HepG2 (cell line): ENCODE data around the gene HOXC5. TPM values are rescaled to one million over a fixed set of nuclear protein-coding genes. Genes with fewer than 3 reads are reported as not detected.
A peak's percentile ranks its signal among the peaks of the same experiment; 100 is the strongest.

Source experiments
- ATAC-seq: fragments of 200-7000 bp; cut with Tn5 transposase; 3 replicates; pipeline ENCODE4 v1.9.1; 2020; ENCODE audit warnings: mild to moderate bottlenecking, moderate library complexity
- BruUV-seq: library from RNA; stranded (reverse); fragments of 400-500 nt; replicated peaks from 2 replicates; lab custom pipeline; 2021; lab: Mats Ljungman, UMichigan
- CTCF ChIA-PET: fragments of 300-600 bp; formaldehyde crosslinking; extraction: SDS; loops from one replicate; lab custom pipeline; 2021; ENCODE audit warnings: low total read pairs, inconsistent platforms, low intra/inter-chr PET ratio; lab: Yijun Ruan, JAX
- POLR2A ChIA-PET: fragments of 350-600 bp; sonication (Branson Sonifier 250); formaldehyde crosslinking; loops from one replicate; lab custom pipeline; 2020; ENCODE audit warnings: antibody characterized with exemption, inconsistent platforms; lab: Yijun Ruan, JAX
- DNase-seq: peaks from one replicate; pipeline ENCODE4 v3.0.0-alpha.2; 2015; ENCODE audit warnings: low spot score
- FAIRE-seq: peaks from 3 replicates; lab custom pipeline; 2011; peaks lifted over from hg19 to GRCh38; lab: Jason Lieb, UNC
- H2AFZ ChIP-seq: one replicate; pipeline ENCODE4 v1.6.1; 2011; ENCODE audit warnings: low read length, inconsistent platforms
- H3K27ac ChIP-seq: fragments of 300-600 bp; 3 replicates; pipeline ENCODE4 v1.8.0; 2011; ENCODE audit warnings: mixed run types, mild to moderate bottlenecking, mixed read lengths, low read length, inconsistent platforms; ENCODE audit not compliant: insufficient read depth; ENCODE audit errors: extremely low read length
- H3K27me3 ChIP-seq, 2 experiments: fragments of 200-600 bp in 1 of 2; 2 replicates in 1 of 2; 3 replicates in 1 of 2; pipeline versions ENCODE4 v1.6.0 to v1.8.0; 2011; ENCODE audit warnings: low read length in 2 of 2, mild to moderate bottlenecking in 2 of 2, moderate library complexity in 2 of 2, inconsistent platforms in 1 of 2; ENCODE audit not compliant: insufficient read depth in 2 of 2, control insufficient read depth in 1 of 2
- H3K36me3 ChIP-seq, 2 experiments: fragments of 200-600 bp in 1 of 2; replicated peaks in 1 of 2; 2 replicates in 1 of 2; 3 replicates in 1 of 2; pipeline versions ENCODE4 v1.5.1 to v1.8.0; 2011; ENCODE audit warnings: low read length in 2 of 2, inconsistent platforms in 1 of 2; ENCODE audit not compliant: insufficient read depth in 2 of 2, control insufficient read depth in 1 of 2
- H3K4me1 ChIP-seq: 2 replicates; pipeline ENCODE4 v1.5.1; 2012; ENCODE audit warnings: low read length, inconsistent platforms; ENCODE audit not compliant: insufficient read depth
- H3K4me2 ChIP-seq: 2 replicates; pipeline ENCODE4 v1.6.0; 2011; ENCODE audit warnings: low read depth, low read length, inconsistent platforms
- H3K4me3 ChIP-seq, 3 experiments: fragments of 200-600 bp in 1 of 3; sonication (generic), shearing (Covaris generic) in 1 of 3; replicated peaks in 1 of 3; 2 replicates each; pipeline ENCODE4 v1.5.1; 2011 to 2016; ENCODE audit warnings: low read length in 3 of 3, inconsistent platforms in 2 of 3, low read depth in 2 of 3, mild to moderate bottlenecking in 2 of 3, control low read depth in 1 of 3, mixed read lengths in 1 of 3; ENCODE audit not compliant: insufficient read depth in 1 of 3
- H3K79me2 ChIP-seq: one replicate; pipeline ENCODE4 v1.6.1; 2011; ENCODE audit warnings: low read length, inconsistent platforms; ENCODE audit not compliant: insufficient read depth
- H3K9ac ChIP-seq: 2 replicates; pipeline ENCODE4 v1.6.0; 2011; ENCODE audit warnings: mild to moderate bottlenecking, low read depth, low read length, inconsistent platforms; ENCODE audit not compliant: insufficient read depth
- H3K9me3 ChIP-seq: 2 replicates; pipeline ENCODE4 v1.5.1; 2012; ENCODE audit warnings: mild to moderate bottlenecking, low read length
- H4K20me1 ChIP-seq: 2 replicates; pipeline ENCODE4 v1.6.0; 2011; ENCODE audit warnings: inconsistent platforms, mild to moderate bottlenecking, low read length, moderate library complexity; ENCODE audit not compliant: insufficient read depth
- CEBPZ ChIP-seq: IDR thresholded peaks from 2 replicates; pipeline ENCODE4 v1.6.1; 2012; ENCODE audit warnings: low read length, improper control_type of control experiment
- ELF1 ChIP-seq: sonication (generic); formaldehyde crosslinking; IDR thresholded peaks from 2 replicates; pipeline ENCODE4 v1.4.0; 2020; ENCODE audit warnings: missing genetic modification reagents
- FUBP1 ChIP-seq: sonication (generic); formaldehyde crosslinking; IDR thresholded peaks from 2 replicates; pipeline ENCODE4 v1.5.1; 2020; ENCODE audit warnings: missing genetic modification reagents, mild to moderate bottlenecking, borderline replicate concordance
- KDM2A ChIP-seq: sonication (generic); formaldehyde crosslinking; IDR thresholded peaks from 2 replicates; pipeline ENCODE4 v1.4.0; 2020; ENCODE audit warnings: low read depth, missing genetic modification reagents, borderline replicate concordance
- TAF15 ChIP-seq: fragments of 200-400 bp; formaldehyde crosslinking; IDR thresholded peaks from one replicate; pipeline ENCODE4 v1.6.1; 2018; ENCODE audit warnings: mild to moderate bottlenecking, low read depth, low read length; ENCODE audit not compliant: poor library complexity, severe bottlenecking
- TRIM22 ChIP-seq: fragments of 450-650 bp; IDR thresholded peaks from 2 replicates; pipeline ENCODE4 v1.6.1; 2017
- ZBTB42 ChIP-seq: sonication (generic); formaldehyde crosslinking; IDR thresholded peaks from 2 replicates; pipeline ENCODE4 v1.5.0; 2020; ENCODE audit warnings: mild to moderate bottlenecking, missing genetic modification reagents
- ZNF17 ChIP-seq: sonication (generic); formaldehyde crosslinking; IDR thresholded peaks from 2 replicates; pipeline ENCODE4 v1.5.0; 2020; ENCODE audit warnings: mild to moderate bottlenecking, missing genetic modification reagents
- ZNF264 ChIP-seq: sonication (generic); formaldehyde crosslinking; IDR thresholded peaks from 2 replicates; pipeline ENCODE4 v1.4.0; 2020; ENCODE audit warnings: missing genetic modification reagents
- ZNF275 ChIP-seq: sonication (generic); formaldehyde crosslinking; IDR thresholded peaks from 2 replicates; pipeline ENCODE4 v1.8.0; 2022; ENCODE audit warnings: missing genetic modification reagents, mild to moderate bottlenecking, inconsistent platforms, borderline replicate concordance
- ZNF430 ChIP-seq: sonication (generic); formaldehyde crosslinking; IDR thresholded peaks from 2 replicates; pipeline ENCODE4 v1.9.0; 2021; ENCODE audit warnings: mild to moderate bottlenecking, missing genetic modification reagents
- ZNF564 ChIP-seq: sonication (generic); formaldehyde crosslinking; IDR thresholded peaks from 2 replicates; pipeline ENCODE4 v1.8.1; 2023; ENCODE audit warnings: mild to moderate bottlenecking, missing genetic modification reagents
- WGBS: methylation state at CpG from one replicate; pipeline ENCODE4 v1.1.6; 2017; ENCODE audit warnings: low lambda C conversion rate; 5-methylcytosine and 5-hydroxymethylcytosine counted together
- in situ Hi-C: cut with HindIII; loops from 2 replicates; pipeline ENCODE4 v1.10.0; 2017; ENCODE audit warnings: low pct_unique_long_range_greater_than_20kb; ENCODE audit not compliant: extremely low pct_ligation_motif_present
- intact Hi-C: fragments of 100-400 bp; cut with micrococcal nuclease; formaldehyde crosslinking; loops from one replicate; pipeline ENCODE4 v1.10.0; 2022; ENCODE audit not compliant: unreplicated experiment
- polyA plus RNA-seq, 8 experiments: library from polyadenylated mRNA; depleted of rRNA in 3 of 8; stranded (reverse) in 7 of 8; unstranded in 1 of 8; fragments of >200 nt; fragmentation: Illumina TruSeq in 4 of 8; extraction: Trizol in 4 of 8; gene quantifications; 2 replicates each; pipeline versions ENCODE4 v1.2.1 to v1.2.3, GENCODE V29; 2011 to 2016; ENCODE audit warnings: low read depth in 4 of 8, missing spikeins in 1 of 8, mixed read lengths in 1 of 8; ENCODE audit not compliant: insufficient read depth in 1 of 8
- total RNA-seq, 5 experiments: library from RNA; depleted of rRNA; stranded (reverse); fragments of >200 nt; fragmentation: Illumina TruSeq; extraction: Trizol; gene quantifications; 2 replicates each; pipeline ENCODE4 v1.2.3, GENCODE V29; 2016; ENCODE audit warnings: low read depth in 1 of 5

Gene HOXC5
- total and polyA plus RNA-seq, 2 of the 13 experiments (the other 11 are each of a cell fraction or from before 2014, with no cell fraction given), result not detected

- TF ChIP-seq ZBTB42 (CRISPR knock-in tag), result no peak
These were observed 46.0 kb upstream of the HOXC5 start (continued) for GRCh38 chr12:53986686-53987483.

GRCh38 chr12:53987787-53988230 lies 45.0 kb upstream of the HOXC5 start:
- CTCF ChIA-PET, result interaction anchor here (1.2 kb wide), 1 partner anchor 220 kb away, joined by 3 read pairs; no protein-coding TSS in a partner anchor
- no peak overlapping the region for H2AFZ ChIP-seq
- no peaks in the 10 kb centered on the region for H4K20me1 ChIP-seq
- no peaks in the 10 kb centered on the region for H3K9me3 ChIP-seq
- no peaks in the 10 kb centered on the region for H3K36me3 ChIP-seq
- no peak overlapping the region for H3K27ac ChIP-seq
- no peak overlapping the region for H3K4me3 ChIP-seq
- in situ Hi-C loops (no loop called here), intact Hi-C loops (loop anchor here (2.0 kb wide), 1 partner anchor 221 kb away; no protein-coding TSS in a partner anchor)
- FAIRE-seq, result no peak
- DNase-seq, result no peak
- ATAC-seq, result 0 out of 3 replicates have a peak, but pooled peaks have one; percentile 7
- peaks cover 34% of the 10 kb centered on the region for H3K4me1 ChIP-seq
- WGBS, result 2% methylated on average over 4 of the region's 4 CpGs
- BruUV-seq, result no TSS peak
- POLR2A ChIA-PET, result interaction anchor here (1.3 kb wide), 1 partner anchor 9 kb away, joined by 5 read pairs; no protein-coding TSS in a partner anchor
- H3K4me2 ChIP-seq, result peak overlapping the region; percentile 68
- peaks cover 9 to 39% of the 10 kb centered on the region in 2 experiments; a peak in 4 of 5 replicates for H3K27me3 ChIP-seq
- H3K79me2 ChIP-seq, result no peaks in the 10 kb centered on the region
- H3K9ac ChIP-seq, result no peak overlapping the region
- no peak for TF ChIP-seq CEBPZ
- TF ChIP-seq ZNF17 (CRISPR knock-in tag), result no peak
- no peak for TF ChIP-seq ZNF264 (CRISPR knock-in tag)
- no peak for TF ChIP-seq ZNF430 (CRISPR knock-in tag)
- TF ChIP-seq ZNF275 (CRISPR knock-in tag), result no peak
- no peak for TF ChIP-seq TAF15
- no peak for TF ChIP-seq TRIM22
- TF ChIP-seq KDM2A, result no peak
- TF ChIP-seq ELF1 (CRISPR knock-in tag), result no peak
- no peak for TF ChIP-seq ZNF564 (CRISPR knock-in tag)
- no peak for TF ChIP-seq FUBP1 (CRISPR knock-in tag)
